Measurements from ENCODE around the gene ERICH3.

GRCh38 chr1:74681449-74681848 lies 7.9 kb upstream of the ERICH3 start:
- TF ChIP-seq TAF1 (conservative IDR thresholded peaks at IDR 0.05) (no peak), CTCF (IDR thresholded peaks at IDR 0.05; ENCODE audit: low read depth, low read length, missing input control) (no peak), JUND (IDR thresholded peaks at IDR 0.05) (no peak), RAD21 (IDR thresholded peaks at IDR 0.05) (no peak), SP1 (IDR thresholded peaks at IDR 0.05) (no peak), YY1 (IDR thresholded peaks at IDR 0.05) (no peak), MAX (IDR thresholded peaks at IDR 0.05) (no peak), RXRA (IDR thresholded peaks at IDR 0.05) (no peak)
- TF ChIP-seq, protein P1, sequence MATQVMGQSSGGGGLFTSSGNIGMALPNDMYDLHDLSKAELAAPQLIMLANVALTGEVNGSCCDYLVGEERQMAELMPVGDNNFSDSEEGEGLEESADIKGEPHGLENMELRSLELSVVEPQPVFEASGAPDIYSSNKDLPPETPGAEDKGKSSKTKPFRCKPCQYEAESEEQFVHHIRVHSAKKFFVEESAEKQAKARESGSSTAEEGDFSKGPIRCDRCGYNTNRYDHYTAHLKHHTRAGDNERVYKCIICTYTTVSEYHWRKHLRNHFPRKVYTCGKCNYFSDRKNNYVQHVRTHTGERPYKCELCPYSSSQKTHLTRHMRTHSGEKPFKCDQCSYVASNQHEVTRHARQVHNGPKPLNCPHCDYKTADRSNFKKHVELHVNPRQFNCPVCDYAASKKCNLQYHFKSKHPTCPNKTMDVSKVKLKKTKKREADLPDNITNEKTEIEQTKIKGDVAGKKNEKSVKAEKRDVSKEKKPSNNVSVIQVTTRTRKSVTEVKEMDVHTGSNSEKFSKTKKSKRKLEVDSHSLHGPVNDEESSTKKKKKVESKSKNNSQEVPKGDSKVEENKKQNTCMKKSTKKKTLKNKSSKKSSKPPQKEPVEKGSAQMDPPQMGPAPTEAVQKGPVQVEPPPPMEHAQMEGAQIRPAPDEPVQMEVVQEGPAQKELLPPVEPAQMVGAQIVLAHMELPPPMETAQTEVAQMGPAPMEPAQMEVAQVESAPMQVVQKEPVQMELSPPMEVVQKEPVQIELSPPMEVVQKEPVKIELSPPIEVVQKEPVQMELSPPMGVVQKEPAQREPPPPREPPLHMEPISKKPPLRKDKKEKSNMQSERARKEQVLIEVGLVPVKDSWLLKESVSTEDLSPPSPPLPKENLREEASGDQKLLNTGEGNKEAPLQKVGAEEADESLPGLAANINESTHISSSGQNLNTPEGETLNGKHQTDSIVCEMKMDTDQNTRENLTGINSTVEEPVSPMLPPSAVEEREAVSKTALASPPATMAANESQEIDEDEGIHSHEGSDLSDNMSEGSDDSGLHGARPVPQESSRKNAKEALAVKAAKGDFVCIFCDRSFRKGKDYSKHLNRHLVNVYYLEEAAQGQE (IDR thresholded peaks at IDR 0.05): no peak
- TF ChIP-seq, protein P2, sequence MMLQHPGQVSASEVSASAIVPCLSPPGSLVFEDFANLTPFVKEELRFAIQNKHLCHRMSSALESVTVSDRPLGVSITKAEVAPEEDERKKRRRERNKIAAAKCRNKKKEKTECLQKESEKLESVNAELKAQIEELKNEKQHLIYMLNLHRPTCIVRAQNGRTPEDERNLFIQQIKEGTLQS (IDR thresholded peaks at IDR 0.05): no peak
- TF ChIP-seq, protein P3, sequence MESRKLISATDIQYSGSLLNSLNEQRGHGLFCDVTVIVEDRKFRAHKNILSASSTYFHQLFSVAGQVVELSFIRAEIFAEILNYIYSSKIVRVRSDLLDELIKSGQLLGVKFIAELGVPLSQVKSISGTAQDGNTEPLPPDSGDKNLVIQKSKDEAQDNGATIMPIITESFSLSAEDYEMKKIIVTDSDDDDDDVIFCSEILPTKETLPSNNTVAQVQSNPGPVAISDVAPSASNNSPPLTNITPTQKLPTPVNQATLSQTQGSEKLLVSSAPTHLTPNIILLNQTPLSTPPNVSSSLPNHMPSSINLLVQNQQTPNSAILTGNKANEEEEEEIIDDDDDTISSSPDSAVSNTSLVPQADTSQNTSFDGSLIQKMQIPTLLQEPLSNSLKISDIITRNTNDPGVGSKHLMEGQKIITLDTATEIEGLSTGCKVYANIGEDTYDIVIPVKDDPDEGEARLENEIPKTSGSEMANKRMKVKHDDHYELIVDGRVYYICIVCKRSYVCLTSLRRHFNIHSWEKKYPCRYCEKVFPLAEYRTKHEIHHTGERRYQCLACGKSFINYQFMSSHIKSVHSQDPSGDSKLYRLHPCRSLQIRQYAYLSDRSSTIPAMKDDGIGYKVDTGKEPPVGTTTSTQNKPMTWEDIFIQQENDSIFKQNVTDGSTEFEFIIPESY (IDR thresholded peaks at IDR 0.05): no peak

Data from liver (tissue), 3 donors.